COLO668 (cell line): ENCODE measurements around the gene SLC10A6.

ENCODE experiments used
- DNase-seq: peaks from one replicate; lab custom pipeline; 2025; ENCODE audit not compliant: unreplicated experiment; lab: John Stamatoyannopoulos, UW

The SLC10A6 gene

DNA sequence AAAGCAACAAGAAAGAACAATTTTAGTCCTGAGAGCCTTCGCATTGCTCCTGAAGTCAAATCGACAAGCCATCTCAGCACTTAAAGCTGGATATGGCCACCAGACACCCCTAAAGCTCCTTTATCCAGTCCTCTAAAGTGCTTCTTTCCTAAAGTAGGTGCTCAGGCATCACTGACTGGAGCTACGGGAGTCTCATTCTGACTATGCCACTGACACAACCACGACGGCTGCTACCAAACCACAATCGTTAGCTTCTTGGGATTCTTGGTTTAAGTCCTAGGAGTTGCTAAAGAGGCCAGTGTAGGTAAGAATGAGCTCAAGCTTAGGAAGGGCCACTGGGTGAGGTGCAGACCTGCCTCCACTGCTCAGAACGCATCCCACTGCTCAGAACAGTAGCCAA is 1.0 kb downstream of the SLC10A6 start:
- DNase-seq: no peak

DNA sequence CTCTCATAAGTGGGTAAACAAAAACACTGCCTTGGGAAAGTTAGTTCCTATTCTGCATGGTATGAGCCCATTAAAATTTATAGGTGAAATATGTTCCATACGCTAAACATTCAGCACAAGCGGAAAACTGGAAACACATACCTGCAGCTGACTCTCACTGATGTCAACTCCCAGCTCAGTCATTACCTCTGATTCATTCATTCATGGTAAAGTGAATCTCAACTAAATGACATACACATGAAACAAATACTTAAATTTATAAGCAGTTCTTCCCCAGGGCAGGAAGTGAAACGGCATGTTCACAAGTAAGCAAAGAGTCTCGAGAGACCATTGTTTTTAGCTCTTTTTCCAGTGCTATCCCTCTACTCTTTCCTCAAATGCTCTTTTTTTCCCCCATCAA is 1.6 kb downstream of the SLC10A6 start:
- no peak for DNase-seq

DNA sequence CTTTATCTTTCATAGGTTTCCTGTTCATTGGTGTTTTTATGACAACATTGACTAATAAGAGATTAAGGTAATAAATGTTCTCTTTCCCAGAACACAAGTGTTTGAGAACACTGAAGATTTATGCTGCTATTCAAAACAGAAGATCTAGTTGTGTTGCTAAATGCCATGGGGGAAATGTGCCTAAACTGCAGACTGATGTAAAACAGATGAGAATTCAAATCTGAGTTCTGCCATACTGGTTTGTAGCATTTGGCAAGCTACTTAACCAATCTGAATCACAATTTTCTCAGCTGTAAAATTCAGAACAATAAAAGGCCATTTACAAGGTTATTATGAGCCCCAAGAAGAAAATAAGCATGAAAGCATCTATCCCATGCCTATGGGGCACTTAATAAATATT is 2.3 kb downstream of the SLC10A6 start:
- no peak for DNase-seq

GRCh38 chr4:86845593-86845992 is 3.6 kb downstream of the SLC10A6 start:
- no peak for DNase-seq

DNA sequence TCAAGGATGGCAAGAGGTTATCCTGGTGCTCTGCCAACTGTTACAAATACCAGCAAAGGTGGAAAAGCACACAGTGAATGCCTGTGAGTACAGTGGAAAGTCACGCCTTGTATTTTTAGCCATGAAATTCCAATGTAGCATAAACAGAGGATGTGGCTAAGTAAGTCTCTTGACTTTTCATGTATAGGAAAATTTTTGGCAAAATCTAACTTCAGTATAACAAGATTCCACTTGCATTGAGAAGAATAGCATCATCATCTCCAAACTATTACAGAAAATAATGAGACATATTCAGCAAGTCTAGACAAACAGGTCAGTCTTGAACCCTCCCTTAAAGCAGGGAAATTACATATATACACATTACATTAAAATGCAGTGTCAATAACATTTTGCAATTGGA is 7.9 kb downstream of the SLC10A6 start:
- DNase-seq: no peak

- DNase-seq: no peak
Observed at GRCh38 chr4:86840858-86841257, 8.3 kb downstream of the SLC10A6 start.

- DNase-seq: no peak
Observed at GRCh38 chr4:86837691-86838503, 11.3 kb downstream of the SLC10A6 start.

DNA sequence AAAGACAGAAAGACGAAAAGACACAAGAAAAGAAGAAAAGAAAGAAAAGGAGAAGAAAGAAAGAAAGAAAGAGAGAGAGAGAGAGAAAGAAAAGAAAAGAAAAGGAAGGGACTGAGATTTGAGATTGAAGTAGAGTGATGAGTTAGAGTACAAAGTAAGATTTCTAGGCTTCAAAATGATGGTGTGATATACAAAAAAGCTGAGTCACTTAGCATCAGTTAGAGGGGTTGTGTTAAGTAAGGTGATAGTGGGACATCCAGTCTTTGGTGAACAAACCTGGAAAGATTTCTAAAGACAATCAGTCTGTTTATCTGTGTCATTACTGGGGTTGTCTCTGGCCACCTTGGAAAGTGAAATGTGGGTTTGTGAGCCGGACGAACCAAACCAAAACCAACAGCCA is 13.5 kb downstream of the SLC10A6 start:
- DNase-seq: no peak

DNA sequence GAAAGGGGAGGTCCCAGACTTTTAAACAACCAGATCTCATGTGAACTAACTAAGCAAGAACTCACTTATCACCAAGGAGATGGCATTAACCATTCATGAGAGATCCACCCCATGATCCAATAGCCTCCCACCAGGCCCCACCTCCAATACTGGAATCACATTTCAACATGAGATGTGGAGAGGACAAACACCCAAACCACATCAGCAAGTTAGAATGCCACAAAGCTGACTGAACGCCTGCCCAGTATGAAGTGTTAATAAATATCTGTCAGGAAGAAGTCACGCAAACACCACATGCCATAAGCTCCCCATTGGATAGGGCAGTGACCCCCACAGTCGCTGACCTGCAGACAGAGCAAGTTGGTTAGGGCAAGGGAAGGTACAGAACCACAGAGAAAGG is 14.3 kb downstream of the SLC10A6 start:
- DNase-seq: no peak

DNA sequence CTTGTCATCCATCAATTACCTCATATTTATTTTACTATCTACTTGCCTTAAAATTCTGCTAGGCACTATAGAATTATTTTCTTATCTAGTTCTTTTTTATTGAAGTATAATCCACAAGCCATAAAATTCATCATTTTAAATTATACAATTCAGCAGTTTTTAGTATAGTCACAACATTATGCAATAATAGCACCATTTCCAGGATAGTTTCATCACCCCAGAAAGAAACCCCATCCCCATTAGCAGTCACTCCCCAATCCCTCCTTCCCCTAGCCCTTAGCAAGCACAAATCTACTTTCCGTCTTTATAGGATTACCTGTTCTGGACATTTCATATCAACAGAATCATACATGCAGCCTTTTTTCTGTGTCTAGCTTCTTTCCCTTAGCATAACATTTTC is 15.6 kb downstream of the SLC10A6 start:
- DNase-seq: no peak

GRCh38 chr4:86831262-86832130 is 17.7 kb downstream of the SLC10A6 start:
- DNase-seq: peak; percentile 68

- DNase-seq: no peak
Observed at GRCh38 chr4:86825511-86825910, 23.7 kb downstream of the SLC10A6 start.

DNA sequence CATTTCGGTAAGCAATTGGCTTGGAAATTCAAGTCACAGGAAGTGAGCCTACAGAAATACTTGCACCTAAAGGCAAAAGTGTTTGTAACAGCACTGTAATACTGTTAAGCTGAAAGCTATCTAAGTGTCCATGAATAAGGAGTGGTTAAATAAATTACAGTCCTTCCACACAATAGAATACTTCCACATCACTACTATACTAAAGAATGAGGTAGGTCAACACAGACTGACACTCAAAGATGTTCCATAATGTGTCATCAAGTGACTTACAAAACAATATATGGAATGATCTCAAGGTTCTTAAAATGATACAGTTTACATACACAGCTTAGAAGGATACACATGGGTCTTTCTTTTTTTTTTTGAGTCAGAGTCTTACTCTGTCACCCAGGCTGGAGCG is 27.0 kb downstream of the SLC10A6 start:
- DNase-seq: no peak

DNA sequence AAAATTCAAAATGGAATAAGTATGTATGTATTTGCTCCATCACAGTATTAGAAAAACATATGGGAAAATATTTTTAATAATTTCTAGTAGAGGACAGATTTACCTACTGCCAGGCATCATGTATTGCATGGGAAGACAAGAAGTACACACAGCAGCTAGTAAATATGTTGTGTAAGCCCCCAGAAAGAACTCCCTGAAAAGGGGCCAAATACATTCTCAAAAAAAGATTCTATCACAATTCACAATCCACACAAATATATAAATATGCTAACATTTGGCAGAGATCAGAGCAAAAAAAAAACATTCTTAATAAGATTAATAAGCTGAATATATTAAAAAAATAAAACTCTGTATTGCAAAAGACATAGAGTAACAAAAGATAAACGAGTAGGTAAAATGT is 28.0 kb downstream of the SLC10A6 start:
- DNase-seq: no peak

- no peak for DNase-seq
Observed at GRCh38 chr4:86819561-86819960, 29.6 kb downstream of the SLC10A6 start.

GRCh38 chr4:86818841-86819240 is 30.3 kb downstream of the SLC10A6 start:
- DNase-seq: no peak

- DNase-seq: no peak
Observed at GRCh38 chr4:86818211-86818610, 31.0 kb downstream of the SLC10A6 start.

DNA sequence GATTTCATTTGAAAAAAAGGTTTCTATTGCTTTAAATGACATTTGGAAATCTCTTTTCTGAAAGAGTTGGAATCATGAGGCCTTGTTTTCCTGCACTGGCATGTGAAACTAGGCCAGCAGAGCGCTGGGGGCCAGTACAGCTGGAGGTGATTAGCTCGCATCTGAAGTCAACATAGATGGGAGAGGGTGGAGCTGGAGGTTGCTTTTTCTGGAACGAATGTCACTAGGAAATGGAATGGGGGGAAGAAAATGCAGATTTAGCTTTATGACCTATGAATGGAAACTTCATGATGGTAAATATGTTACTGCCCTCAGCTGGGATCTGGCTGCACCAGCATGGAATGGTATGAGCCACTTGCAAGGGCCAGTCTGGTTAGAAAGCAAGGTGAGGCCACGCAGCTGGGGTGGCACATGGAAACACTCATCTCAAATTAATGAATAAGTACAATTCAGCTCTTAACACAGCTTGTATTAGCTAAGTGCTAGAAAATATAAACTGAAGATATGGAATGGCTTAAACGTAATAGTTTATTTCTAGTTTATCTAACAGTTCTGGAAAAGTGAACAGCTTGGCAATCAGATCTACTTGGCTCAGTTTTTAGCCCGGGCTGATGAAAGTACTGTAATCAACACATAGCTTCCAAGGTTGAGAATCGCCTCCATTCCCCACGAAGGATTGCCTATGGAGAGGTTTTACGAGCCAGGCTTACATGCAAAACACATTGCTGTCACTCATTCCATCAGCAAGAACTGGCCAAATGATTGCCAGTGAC is 32.5 kb downstream of the SLC10A6 start:
- no peak for DNase-seq

- no peak for DNase-seq
Observed at GRCh38 chr4:86815653-86816052, 33.5 kb downstream of the SLC10A6 start.

DNA sequence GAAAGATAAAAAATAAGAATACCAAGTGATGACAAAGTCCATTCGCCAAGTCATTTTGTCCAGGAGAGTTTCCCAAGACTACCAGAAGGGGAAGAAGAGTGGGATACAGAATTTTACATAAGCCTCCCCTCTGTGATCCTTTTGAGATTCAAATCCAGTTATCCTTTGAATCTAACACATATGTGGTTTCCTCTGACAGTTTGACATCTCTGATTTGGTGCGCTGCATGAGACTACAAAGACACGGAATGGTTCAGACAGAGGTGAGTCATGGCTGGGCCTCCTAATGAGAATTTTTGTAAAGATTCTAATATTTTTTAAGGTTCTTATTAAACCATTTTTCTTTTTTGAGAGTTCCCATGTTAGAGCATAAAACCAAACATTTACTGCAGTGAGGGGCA is 38.3 kb downstream of the SLC10A6 start:
- DNase-seq: no peak

DNA sequence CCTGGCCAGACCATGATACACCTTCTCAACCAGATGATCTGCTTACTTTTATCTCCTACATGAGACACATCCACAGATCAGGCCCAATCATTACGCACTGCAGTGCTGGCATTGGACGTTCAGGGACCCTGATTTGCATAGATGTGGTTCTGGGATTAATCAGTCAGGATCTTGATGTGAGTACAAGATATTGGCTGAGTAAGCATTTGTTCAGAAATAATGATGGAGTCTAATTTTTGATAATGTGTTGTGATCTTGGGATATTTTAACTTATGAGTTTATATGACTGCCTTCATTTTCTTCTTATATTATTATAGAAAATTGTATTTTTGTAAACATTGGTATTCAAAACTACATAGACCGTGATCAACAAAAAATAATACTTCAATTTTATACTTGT is 39.4 kb downstream of the SLC10A6 start:
- DNase-seq: no peak

GRCh38 chr4:86791126-86791525 is 58.1 kb downstream of the SLC10A6 start:
- DNase-seq: no peak
